Measurements from ENCODE around the gene FLT3LG.

DNA sequence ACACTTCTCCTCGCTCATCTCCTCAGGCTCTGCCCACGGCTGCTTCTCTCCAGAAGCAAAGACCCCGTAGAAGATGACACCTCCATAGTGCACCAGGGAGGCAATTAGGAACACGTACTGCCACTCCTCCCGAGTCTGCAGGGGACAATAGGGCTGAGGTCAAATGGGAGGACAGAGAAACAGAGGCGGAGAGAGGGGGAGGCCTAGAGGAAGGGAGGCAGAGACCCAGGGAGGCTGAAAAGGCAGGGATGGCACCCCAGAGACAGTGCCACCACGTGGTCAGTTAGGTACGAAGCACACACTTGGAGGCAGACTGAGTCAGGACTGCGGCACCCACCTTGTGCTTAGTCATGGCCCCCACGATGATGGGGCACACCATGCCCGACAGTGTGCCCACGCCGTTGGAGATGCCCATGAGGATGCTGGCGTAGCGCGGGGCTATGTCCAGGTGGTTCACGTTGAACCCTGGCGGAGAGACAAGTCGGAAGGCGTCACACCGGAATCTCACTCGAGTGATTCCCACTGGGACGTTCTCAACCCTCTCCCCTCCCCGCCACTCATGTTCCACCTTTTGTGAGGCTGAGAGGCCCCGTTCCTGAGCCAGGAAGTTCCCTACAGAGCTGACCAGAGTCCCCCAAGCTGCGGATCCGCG is 43.2 kb upstream of the FLT3LG start:
- TF ChIP-seq CTCF (IDR thresholded peaks at IDR 0.05) (no peak), POLR2AphosphoS5 (IDR thresholded peaks at IDR 0.05) (no peak), POLR2A (IDR thresholded peaks at IDR 0.05; ENCODE audit: low read depth) (no peak), EP300 (IDR thresholded peaks at IDR 0.05) (no peak)

Measured in esophagus muscularis mucosa (tissue), 4 donors.